ENCODE results near the gene AFG3L2. TPM values are rescaled to one million over a fixed set of nuclear protein-coding genes. Genes with fewer than 3 reads are reported as not detected.

Gene AFG3L2
- total and polyA plus RNA-seq, 2 of the 13 experiments (the other 11 are each of a cell fraction or from before 2014, with no cell fraction given), result 28.6 to 86.9 TPM

DNA sequence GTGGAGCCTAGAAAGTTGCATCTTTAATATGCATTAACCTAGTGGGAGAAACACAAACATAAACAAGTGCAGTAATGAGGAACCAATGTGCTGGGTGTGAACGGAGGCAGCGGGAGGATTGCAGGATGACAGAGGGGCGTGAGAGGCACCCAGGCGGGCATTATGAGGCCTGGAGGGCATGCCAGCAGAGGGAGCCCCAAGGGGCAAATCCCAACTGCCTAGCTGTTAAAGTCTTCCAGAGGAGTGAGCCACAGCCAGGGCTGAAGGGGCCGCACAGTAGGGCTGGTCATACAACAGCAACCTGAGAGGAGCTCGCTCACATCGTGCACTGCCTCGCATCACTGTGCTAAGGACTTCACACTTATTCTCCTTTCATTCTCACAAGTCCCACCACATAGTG lies 17.4 kb upstream of the AFG3L2 start (continued):
- TF ChIP-seq ZNF629 (CRISPR knock-in tag; conservative IDR thresholded peaks at IDR 0.05), result no peak
- TF ChIP-seq, protein P1, sequence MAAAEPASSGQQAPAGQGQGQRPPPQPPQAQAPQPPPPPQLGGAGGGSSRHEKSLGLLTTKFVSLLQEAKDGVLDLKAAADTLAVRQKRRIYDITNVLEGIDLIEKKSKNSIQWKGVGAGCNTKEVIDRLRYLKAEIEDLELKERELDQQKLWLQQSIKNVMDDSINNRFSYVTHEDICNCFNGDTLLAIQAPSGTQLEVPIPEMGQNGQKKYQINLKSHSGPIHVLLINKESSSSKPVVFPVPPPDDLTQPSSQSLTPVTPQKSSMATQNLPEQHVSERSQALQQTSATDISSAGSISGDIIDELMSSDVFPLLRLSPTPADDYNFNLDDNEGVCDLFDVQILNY (CRISPR knock-in tag; conservative IDR thresholded peaks at IDR 0.05), result no peak

DNA sequence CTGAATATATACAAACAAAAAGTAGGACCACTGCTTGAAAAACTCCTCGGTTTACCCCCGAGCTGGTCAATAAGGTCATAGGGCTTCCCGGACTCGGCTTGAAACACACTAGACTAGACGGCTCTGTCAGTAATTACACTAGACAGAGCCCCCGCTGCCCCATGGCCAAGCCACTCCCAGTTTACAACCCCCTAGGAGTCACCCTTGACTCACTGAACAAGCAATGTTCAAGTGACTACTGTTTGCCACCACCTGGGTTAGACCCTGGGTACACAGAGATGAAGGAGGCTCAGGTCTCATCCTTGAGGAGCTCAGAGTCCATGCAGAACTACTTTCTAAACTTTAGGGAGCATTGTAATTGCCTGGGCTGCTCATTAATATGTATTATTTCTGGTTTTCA lies 17.0 kb upstream of the AFG3L2 start:
- ATAC-seq (peak; percentile 45), DNase-seq (ENCODE audit: low spot score) (peak; percentile 60), FAIRE-seq (peak; percentile 21)
- 4% methylated on average over 5 of the region's 6 CpGs for WGBS (ENCODE audit: low lambda C conversion rate)
- Histone ChIP-seq H2AFZ (ENCODE audit: low read length) (no peak overlapping the region), H3K4me3 (replicated peaks in 1 of 3; ENCODE audit: insufficient read depth in 1 of 3, low read depth in 2 of 3, low read length in 3 of 3) (peak overlapping the region in 1 of 3 experiments; percentile 5; a peak in 1 of 6 replicates), H3K4me2 (ENCODE audit: low read depth, low read length) (peak overlapping the region; percentile 59), H3K4me1 (ENCODE audit: insufficient read depth, low read length) (peaks cover 68% of the 10 kb centered on the region), H3K36me3 (replicated peaks in 1 of 2; ENCODE audit: control insufficient read depth in 1 of 2, insufficient read depth in 2 of 2, low read length in 2 of 2) (no peaks in the 10 kb centered on the region), H4K20me1 (ENCODE audit: insufficient read depth, low read length) (no peaks in the 10 kb centered on the region), H3K79me2 (ENCODE audit: insufficient read depth, low read length) (no peaks in the 10 kb centered on the region), H3K27ac (ENCODE audit: extremely low read length, insufficient read depth, low read length) (no peak overlapping the region), H3K27me3 (ENCODE audit: control insufficient read depth in 1 of 2, insufficient read depth in 2 of 2, low read length in 2 of 2) (peaks cover 0 to 13% of the 10 kb centered on the region in 2 experiments; a peak in 1 of 5 replicates), H3K9me3 (ENCODE audit: low read length) (no peaks in the 10 kb centered on the region), H3K9ac (ENCODE audit: insufficient read depth, low read depth, low read length) (no peak overlapping the region)
- in situ Hi-C loops (cut with HindIII; ENCODE audit: extremely low pct_ligation_motif_present, low pct_unique_long_range_greater_than_20kb) (loop anchor here (5.0 to 25.0 kb wide), 3 partner anchors 141 to 543 kb away; partner anchors contain the start of genes SEH1L and SPIRE1), intact Hi-C loops (cut with micrococcal nuclease; ENCODE audit: unreplicated experiment) (loop anchor here (10.0 kb wide), 2 partner anchors 141 to 541 kb away; no protein-coding TSS in a partner anchor)
- POLR2A ChIA-PET, result interaction anchor here (1.0 to 1.8 kb wide), 2 partner anchors 17 to 308 kb away, joined by 3 to 6 read pairs; partner anchors contain the start of genes AFG3L2, CEP76 and PSMG2
- BruUV-seq (replicated peaks), result no TSS peak
- CTCF ChIA-PET (ENCODE audit: low intra/inter-chr PET ratio, low total read pairs), result interaction anchor here (1.7 kb wide), 1 partner anchor 266 kb away, joined by 10 read pairs; no protein-coding TSS in a partner anchor
- TF ChIP-seq ZKSCAN8 (CRISPR knock-in tag; IDR thresholded peaks at IDR 0.05; ENCODE audit: borderline replicate concordance), result peak; percentile 97
- TF ChIP-seq XRCC5 (optimal IDR thresholded peaks at IDR 0.05; ENCODE audit: low read length), result no peak
- no peak for TF ChIP-seq MBD4 (IDR thresholded peaks at IDR 0.05; ENCODE audit: borderline replicate concordance, low read length)
- no peak for TF ChIP-seq ZFP41 (CRISPR knock-in tag; IDR thresholded peaks at IDR 0.05; ENCODE audit: borderline replicate concordance)
- TF ChIP-seq KLF12 (CRISPR knock-in tag; IDR thresholded peaks at IDR 0.05; ENCODE audit: borderline replicate concordance), result no peak
- TF ChIP-seq NFE2L2 (IDR thresholded peaks at IDR 0.05; ENCODE audit: low read length), result no peak
- TF ChIP-seq ZNF777 (CRISPR knock-in tag; IDR thresholded peaks at IDR 0.05), result peak; percentile 55; the same call in 1 of the 2 replicates
- no peak for TF ChIP-seq PHF21A (CRISPR knock-in tag; IDR thresholded peaks at IDR 0.05)
- TF ChIP-seq YEATS4 (CRISPR knock-in tag; IDR thresholded peaks at IDR 0.05; ENCODE audit: borderline replicate concordance), result no peak
- no peak for TF ChIP-seq RBM22 (optimal IDR thresholded peaks at IDR 0.05; ENCODE audit: low read length)
- TF ChIP-seq, protein P2, sequence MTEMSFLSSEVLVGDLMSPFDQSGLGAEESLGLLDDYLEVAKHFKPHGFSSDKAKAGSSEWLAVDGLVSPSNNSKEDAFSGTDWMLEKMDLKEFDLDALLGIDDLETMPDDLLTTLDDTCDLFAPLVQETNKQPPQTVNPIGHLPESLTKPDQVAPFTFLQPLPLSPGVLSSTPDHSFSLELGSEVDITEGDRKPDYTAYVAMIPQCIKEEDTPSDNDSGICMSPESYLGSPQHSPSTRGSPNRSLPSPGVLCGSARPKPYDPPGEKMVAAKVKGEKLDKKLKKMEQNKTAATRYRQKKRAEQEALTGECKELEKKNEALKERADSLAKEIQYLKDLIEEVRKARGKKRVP (CRISPR knock-in tag; IDR thresholded peaks at IDR 0.05), result peak in 1 of 2 experiments; percentile 46; a peak in 1 of 4 replicates
- TF ChIP-seq FOSL2 (CRISPR knock-in tag; IDR thresholded peaks at IDR 0.05), result peak; percentile 70
- TF ChIP-seq, protein P3, sequence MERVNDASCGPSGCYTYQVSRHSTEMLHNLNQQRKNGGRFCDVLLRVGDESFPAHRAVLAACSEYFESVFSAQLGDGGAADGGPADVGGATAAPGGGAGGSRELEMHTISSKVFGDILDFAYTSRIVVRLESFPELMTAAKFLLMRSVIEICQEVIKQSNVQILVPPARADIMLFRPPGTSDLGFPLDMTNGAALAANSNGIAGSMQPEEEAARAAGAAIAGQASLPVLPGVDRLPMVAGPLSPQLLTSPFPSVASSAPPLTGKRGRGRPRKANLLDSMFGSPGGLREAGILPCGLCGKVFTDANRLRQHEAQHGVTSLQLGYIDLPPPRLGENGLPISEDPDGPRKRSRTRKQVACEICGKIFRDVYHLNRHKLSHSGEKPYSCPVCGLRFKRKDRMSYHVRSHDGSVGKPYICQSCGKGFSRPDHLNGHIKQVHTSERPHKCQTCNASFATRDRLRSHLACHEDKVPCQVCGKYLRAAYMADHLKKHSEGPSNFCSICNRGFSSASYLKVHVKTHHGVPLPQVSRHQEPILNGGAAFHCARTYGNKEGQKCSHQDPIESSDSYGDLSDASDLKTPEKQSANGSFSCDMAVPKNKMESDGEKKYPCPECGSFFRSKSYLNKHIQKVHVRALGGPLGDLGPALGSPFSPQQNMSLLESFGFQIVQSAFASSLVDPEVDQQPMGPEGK (CRISPR knock-in tag; IDR thresholded peaks at IDR 0.05), result peak; percentile 64; the same call in 1 of the 2 replicates
- no peak for TF ChIP-seq ERF (CRISPR knock-in tag; IDR thresholded peaks at IDR 0.05)
- TF ChIP-seq SOX13 (IDR thresholded peaks at IDR 0.05), result no peak
- TF ChIP-seq SOX13 (CRISPR knock-in tag; conservative IDR thresholded peaks at IDR 0.05 in 1 of 2, IDR thresholded peaks at IDR 0.05 in 1 of 2), result no peak
- TF ChIP-seq ZFP37 (CRISPR knock-in tag; IDR thresholded peaks at IDR 0.05; ENCODE audit: borderline replicate concordance), result no peak
- no peak for TF ChIP-seq SP5 (CRISPR knock-in tag; IDR thresholded peaks at IDR 0.05; ENCODE audit: borderline replicate concordance, low read depth)
- TF ChIP-seq FOXA3 (CRISPR knock-in tag; IDR thresholded peaks at IDR 0.05), result 0 out of 2 replicates have a peak, but pooled peaks have one; percentile 4

Measured in HepG2 (cell line).